ENCODE results near the gene MS4A2.
"Not testable (repeated sequence)": the region's sequence is repeated elsewhere in the genome, so short reads cannot be mapped to it uniquely, and the experiment has no call there.

MS4A2 gene

DNA sequence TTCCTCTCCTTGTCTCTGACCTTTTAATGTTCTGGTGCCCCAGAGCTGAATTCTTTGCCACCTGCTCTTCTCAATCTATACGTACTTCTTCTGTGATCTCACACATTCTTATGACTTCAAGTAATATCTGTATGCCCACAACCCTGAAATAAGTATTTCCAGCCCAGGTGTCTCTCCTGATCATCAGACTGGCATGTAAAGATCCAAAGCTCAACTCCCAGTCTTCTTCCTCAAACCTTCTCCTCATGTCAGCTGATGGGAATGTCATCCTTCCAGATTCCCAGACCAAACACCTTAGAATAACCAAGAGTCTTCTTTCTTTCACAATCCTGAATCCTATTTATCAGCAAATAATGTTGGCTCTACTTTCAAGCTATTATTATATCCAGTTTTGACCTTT, 22.7 kb upstream of the MS4A2 start:
- TF ChIP-seq, protein P1, sequence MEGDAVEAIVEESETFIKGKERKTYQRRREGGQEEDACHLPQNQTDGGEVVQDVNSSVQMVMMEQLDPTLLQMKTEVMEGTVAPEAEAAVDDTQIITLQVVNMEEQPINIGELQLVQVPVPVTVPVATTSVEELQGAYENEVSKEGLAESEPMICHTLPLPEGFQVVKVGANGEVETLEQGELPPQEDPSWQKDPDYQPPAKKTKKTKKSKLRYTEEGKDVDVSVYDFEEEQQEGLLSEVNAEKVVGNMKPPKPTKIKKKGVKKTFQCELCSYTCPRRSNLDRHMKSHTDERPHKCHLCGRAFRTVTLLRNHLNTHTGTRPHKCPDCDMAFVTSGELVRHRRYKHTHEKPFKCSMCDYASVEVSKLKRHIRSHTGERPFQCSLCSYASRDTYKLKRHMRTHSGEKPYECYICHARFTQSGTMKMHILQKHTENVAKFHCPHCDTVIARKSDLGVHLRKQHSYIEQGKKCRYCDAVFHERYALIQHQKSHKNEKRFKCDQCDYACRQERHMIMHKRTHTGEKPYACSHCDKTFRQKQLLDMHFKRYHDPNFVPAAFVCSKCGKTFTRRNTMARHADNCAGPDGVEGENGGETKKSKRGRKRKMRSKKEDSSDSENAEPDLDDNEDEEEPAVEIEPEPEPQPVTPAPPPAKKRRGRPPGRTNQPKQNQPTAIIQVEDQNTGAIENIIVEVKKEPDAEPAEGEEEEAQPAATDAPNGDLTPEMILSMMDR (IDR thresholded peaks at IDR 0.05; ENCODE audit: control insufficient read depth, extremely low read depth, insufficient read depth), result no peak
- no peak overlapping the region for H3K4me3 ChIP-seq (ENCODE audit: low read depth, low read length)

DNA sequence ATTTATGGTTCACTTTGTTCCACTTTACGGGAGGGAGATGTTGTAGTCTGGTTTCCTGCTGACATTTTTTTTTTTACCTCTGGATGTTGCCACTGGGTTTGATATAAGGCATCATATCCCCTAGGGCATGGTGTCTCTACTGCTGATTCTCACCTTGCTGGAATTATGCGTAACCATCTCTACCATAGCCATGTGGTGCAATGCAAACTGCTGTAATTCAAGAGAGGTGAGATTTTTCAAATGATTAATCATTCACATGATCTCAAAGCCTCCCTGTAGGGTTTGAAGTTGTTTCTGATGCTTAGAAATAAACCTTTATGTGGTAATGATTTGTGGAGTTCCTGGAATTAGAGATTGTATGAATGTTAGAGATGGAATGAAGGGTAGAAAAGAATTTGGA, 19.0 kb upstream of the MS4A2 start:
- TF ChIP-seq, protein P1 (IDR thresholded peaks at IDR 0.05; ENCODE audit: control insufficient read depth, extremely low read depth, insufficient read depth), result no peak
- no peak overlapping the region for H3K4me3 ChIP-seq (ENCODE audit: low read depth, low read length)
- no peak for DNase-seq (ENCODE audit: low read depth)

More for the DNA sequence above, 22.7 kb upstream of the MS4A2 start:
- DNase-seq (ENCODE audit: low read depth), result no peak

DNA sequence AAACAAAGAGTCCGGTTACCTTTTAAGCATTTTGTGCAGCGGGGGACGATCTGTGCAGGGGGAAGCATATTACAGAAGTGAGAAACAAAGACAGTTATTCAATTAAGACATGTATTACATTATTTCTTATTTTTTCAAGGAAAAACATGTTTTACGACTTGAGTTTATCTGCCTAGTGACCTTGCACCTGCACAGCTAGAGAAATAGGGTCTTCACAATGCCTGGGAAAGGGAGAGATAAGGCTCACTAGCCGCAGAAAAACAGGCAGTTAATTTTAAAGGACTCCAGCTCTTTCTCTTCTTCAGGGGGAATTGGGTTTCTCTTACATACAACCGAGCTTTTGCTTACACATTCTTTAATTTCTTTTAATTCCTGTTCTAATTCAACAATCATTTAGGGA, 16.8 kb upstream of the MS4A2 start:
- not testable (repeated sequence) for H3K4me3 ChIP-seq (ENCODE audit: low read depth, low read length); DNase-seq (ENCODE audit: low read depth)

DNA sequence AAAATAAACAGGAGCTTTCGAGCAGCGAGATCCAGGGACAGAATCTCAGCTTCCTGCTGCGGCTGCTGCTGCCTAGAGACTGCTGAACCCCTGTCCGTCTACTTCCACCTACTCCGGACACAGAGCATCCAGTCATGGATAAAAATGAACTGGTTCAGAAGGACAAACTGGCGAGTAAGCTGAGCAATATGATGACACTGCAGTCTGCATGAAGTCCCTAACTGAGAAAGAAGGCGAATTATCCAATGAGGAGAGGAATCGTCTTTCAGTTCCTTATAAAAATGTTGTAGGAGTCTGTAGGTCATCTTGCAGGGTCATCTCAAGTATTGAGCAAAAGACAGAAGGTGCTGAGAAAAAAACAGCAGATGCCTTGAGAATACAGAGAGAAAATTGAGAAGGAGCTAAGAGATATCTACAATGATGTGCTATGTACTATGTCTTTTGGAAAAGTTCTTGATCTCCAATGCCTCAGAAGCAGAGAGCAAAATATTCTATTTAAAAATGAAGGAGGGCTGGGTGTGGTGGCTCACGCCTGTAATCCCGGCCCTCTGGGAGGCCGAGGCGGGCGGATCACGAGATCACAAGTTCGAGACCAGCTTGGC, 11.1 kb upstream of the MS4A2 start:
- DNase-seq (ENCODE audit: low read depth), result no peak
- H3K4me3 ChIP-seq (ENCODE audit: low read depth, low read length), result no peak overlapping the region
- TF ChIP-seq, protein P1 (IDR thresholded peaks at IDR 0.05; ENCODE audit: control insufficient read depth, extremely low read depth, insufficient read depth), result no peak

DNA sequence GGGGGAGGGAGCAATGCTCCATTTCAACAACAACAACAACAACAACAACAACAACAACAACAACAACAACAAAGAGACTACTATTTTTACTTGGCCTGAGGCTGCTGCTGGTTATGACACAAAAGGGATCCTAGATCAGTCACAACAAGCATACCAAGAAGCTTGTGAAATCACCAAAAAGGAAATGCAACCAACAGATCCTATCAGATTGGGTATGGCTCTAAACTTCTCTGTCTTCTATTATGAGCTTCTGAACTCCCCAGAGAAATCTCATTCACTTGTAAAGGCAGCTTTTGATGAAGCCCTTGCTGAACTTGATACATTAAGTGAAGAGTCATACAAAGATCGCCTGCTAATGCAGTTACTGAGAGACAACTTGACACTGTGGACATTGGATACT, 10.5 kb upstream of the MS4A2 start:
- no peak for DNase-seq (ENCODE audit: low read depth)
- no peak overlapping the region for H3K4me3 ChIP-seq (ENCODE audit: low read depth, low read length)
- TF ChIP-seq, protein P1 (IDR thresholded peaks at IDR 0.05; ENCODE audit: control insufficient read depth, extremely low read depth, insufficient read depth), result no peak

DNA sequence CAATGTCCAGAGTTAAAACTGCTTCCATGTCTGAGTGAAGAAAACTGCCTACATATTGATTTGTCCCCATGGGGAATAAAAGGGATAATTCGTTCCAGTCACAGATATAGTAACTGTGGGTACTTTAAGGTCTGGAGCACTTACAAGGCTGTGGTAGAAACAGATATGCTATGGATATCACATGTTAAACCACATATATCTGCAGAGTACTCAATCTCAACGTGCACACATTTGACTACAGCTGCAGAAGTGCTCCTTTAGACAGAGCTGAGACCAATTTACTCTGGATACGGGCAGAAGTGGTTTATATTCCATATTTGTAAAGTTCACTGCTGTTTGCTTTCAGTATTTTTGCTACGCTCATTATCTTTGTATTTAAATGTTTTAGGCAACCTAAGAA, 9.7 kb upstream of the MS4A2 start:
- no peak for DNase-seq (ENCODE audit: low read depth)
- no peak overlapping the region for H3K4me3 ChIP-seq (ENCODE audit: low read depth, low read length)
- TF ChIP-seq, protein P1 (IDR thresholded peaks at IDR 0.05; ENCODE audit: control insufficient read depth, extremely low read depth, insufficient read depth), result no peak

DNA sequence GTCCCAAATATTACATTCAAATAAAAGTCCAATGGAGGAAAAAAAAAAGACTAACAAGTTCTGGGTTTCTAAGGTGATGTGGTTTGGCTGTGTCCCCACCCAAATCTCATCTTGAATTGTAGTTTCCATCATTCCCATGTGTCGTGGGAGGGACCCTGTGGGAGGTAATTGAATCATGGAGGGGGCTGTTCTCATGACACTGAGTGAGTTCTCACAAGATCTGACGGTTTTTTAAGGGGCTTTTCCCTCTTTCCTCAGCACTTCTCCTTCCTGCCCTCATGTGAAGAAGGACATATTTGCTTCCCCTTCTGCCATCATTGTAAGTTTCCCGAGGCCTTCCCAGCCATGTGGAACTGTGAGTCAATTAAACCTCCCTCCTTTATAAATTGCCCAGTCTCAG, 7.9 kb upstream of the MS4A2 start:
- H3K4me3 ChIP-seq (ENCODE audit: low read depth, low read length), result no peak overlapping the region
- TF ChIP-seq, protein P1 (IDR thresholded peaks at IDR 0.05; ENCODE audit: control insufficient read depth, extremely low read depth, insufficient read depth), result no peak
- DNase-seq (ENCODE audit: low read depth), result no peak

All from LNCaP clone FGC (cell line).